Measurements from ENCODE around the gene CCR7. TPM values are rescaled to one million over a fixed set of nuclear protein-coding genes. Genes with fewer than 3 reads are reported as not detected.
A peak's percentile ranks its signal among the peaks of the same experiment; 100 is the strongest.

The CCR7 gene
- total RNA-seq, 1 donor from 2014 or later: not detected

DNA sequence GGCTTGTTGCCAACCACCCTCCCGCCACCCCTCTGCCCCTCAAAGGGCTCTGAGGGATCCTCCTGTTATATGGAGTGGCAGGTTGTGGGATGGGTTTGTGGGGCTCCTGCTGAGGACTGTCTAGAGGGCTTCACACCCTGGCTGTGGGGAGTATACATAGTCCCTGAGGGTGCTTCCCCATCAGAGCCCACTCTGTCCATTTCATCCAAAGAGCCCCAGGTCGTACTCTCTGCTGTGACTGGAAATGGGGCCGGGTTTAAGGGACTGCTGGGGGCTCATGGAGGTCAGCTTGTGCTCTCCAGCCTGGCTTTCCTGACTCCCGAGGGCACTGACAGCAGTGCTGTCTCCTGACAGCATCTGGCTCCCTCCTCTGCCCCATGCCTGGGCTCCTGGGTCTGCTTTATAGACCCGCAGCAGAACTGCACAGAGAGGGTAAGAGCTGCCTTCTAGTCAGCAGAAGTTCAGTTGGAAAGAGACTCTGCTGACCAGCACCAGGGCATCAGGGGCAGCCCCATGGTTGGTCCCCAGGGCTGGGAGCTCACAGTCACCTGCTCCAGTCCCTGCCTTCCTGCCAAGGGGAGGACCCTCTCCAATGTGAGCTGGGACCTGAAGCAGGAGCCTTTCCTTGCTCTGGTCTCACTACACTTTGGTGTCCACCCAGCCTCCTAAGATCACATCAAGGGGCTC lies 46.0 kb downstream of the CCR7 start:
- Mint-ChIP-seq H3K36me3 (ENCODE audit: low read depth, unreplicated experiment) (no peaks in the 10 kb centered on the region), H3K27ac (ENCODE audit: unreplicated experiment) (no peak overlapping the region), H3K9me3 (ENCODE audit: unreplicated experiment) (peaks cover 3% of the 10 kb centered on the region), H3K27me3 (ENCODE audit: low read depth, unreplicated experiment) (peaks cover 5% of the 10 kb centered on the region), H3K4me1 (ENCODE audit: low read depth, unreplicated experiment) (peaks cover 31% of the 10 kb centered on the region), H3K4me3 (ENCODE audit: unreplicated experiment) (no peak overlapping the region)
- TF ChIP-seq, protein P1, sequence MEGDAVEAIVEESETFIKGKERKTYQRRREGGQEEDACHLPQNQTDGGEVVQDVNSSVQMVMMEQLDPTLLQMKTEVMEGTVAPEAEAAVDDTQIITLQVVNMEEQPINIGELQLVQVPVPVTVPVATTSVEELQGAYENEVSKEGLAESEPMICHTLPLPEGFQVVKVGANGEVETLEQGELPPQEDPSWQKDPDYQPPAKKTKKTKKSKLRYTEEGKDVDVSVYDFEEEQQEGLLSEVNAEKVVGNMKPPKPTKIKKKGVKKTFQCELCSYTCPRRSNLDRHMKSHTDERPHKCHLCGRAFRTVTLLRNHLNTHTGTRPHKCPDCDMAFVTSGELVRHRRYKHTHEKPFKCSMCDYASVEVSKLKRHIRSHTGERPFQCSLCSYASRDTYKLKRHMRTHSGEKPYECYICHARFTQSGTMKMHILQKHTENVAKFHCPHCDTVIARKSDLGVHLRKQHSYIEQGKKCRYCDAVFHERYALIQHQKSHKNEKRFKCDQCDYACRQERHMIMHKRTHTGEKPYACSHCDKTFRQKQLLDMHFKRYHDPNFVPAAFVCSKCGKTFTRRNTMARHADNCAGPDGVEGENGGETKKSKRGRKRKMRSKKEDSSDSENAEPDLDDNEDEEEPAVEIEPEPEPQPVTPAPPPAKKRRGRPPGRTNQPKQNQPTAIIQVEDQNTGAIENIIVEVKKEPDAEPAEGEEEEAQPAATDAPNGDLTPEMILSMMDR (IDR thresholded peaks at IDR 0.05; ENCODE audit: insufficient read depth, low read depth, low read length): no peak
- no peak for TF ChIP-seq EZH2 (IDR thresholded peaks at IDR 0.05; ENCODE audit: insufficient read depth, low read length)
- Histone ChIP-seq H3K4me2 (ENCODE audit: low read length) (peak overlapping the region; percentile 35), H3K27me3 (ENCODE audit: insufficient read depth, low read length) (no peaks in the 10 kb centered on the region), H3K4me3 (ENCODE audit: insufficient read depth, low read depth, low read length) (no peak overlapping the region), H3K9me3 (ENCODE audit: insufficient read depth, low read depth, low read length) (no peaks in the 10 kb centered on the region), H3K4me1 (ENCODE audit: insufficient read depth, low read length) (peaks cover 37% of the 10 kb centered on the region), H3K79me2 (ENCODE audit: insufficient read depth, low read length) (no peaks in the 10 kb centered on the region), H4K20me1 (ENCODE audit: insufficient read depth, low read length) (no peaks in the 10 kb centered on the region), H3K9ac (ENCODE audit: low read length) (no peak overlapping the region), H2AFZ (ENCODE audit: low read depth, low read length) (no peak overlapping the region), H3K36me3 (ENCODE audit: insufficient read depth, low read length) (no peaks in the 10 kb centered on the region), H3K27ac (ENCODE audit: low read depth, low read length) (no peak overlapping the region)
- FAIRE-seq (no peak), DNase-seq (ENCODE audit: low read depth) (no peak)

- Histone ChIP-seq H3K4me3 (ENCODE audit: insufficient read depth, low read depth, low read length) (no peak overlapping the region), H3K9me3 (ENCODE audit: insufficient read depth, low read depth, low read length) (no peaks in the 10 kb centered on the region), H3K79me2 (ENCODE audit: insufficient read depth, low read length) (no peaks in the 10 kb centered on the region), H4K20me1 (ENCODE audit: insufficient read depth, low read length) (no peaks in the 10 kb centered on the region), H3K27ac (ENCODE audit: low read depth, low read length) (no peak overlapping the region), H2AFZ (ENCODE audit: low read depth, low read length) (no peak overlapping the region), H3K9ac (ENCODE audit: low read length) (no peak overlapping the region), H3K36me3 (ENCODE audit: insufficient read depth, low read length) (no peaks in the 10 kb centered on the region), H3K27me3 (ENCODE audit: insufficient read depth, low read length) (no peaks in the 10 kb centered on the region), H3K4me1 (ENCODE audit: insufficient read depth, low read length) (peaks cover 37% of the 10 kb centered on the region), H3K4me2 (ENCODE audit: low read length) (peak overlapping the region; percentile 35)
- FAIRE-seq: no peak
- TF ChIP-seq, protein P1 (IDR thresholded peaks at IDR 0.05; ENCODE audit: insufficient read depth, low read depth, low read length): no peak
- TF ChIP-seq EZH2 (IDR thresholded peaks at IDR 0.05; ENCODE audit: insufficient read depth, low read length): no peak
- Mint-ChIP-seq H3K27me3 (ENCODE audit: low read depth, unreplicated experiment) (peaks cover 12% of the 10 kb centered on the region), H3K4me3 (ENCODE audit: unreplicated experiment) (no peak overlapping the region), H3K27ac (ENCODE audit: unreplicated experiment) (no peak overlapping the region), H3K36me3 (ENCODE audit: low read depth, unreplicated experiment) (no peaks in the 10 kb centered on the region), H3K9me3 (ENCODE audit: unreplicated experiment) (peaks cover 4% of the 10 kb centered on the region), H3K4me1 (ENCODE audit: low read depth, unreplicated experiment) (peaks cover 34% of the 10 kb centered on the region)
- DNase-seq (ENCODE audit: low read depth): peak; percentile 49
Measured at GRCh38 chr17:40518401-40519088, 46.7 kb downstream of the CCR7 start.

- Mint-ChIP-seq H3K27me3 (ENCODE audit: low read depth, unreplicated experiment) (peaks cover 12% of the 10 kb centered on the region), H3K9me3 (ENCODE audit: unreplicated experiment) (peaks cover 2% of the 10 kb centered on the region), H3K4me1 (ENCODE audit: low read depth, unreplicated experiment) (peaks cover 37% of the 10 kb centered on the region)
Measured at GRCh38 chr17:40517981-40518380, 47.3 kb downstream of the CCR7 start.

More at GRCh38 chr17:40517981-40518380, 47.3 kb downstream of the CCR7 start:
- DNase-seq (ENCODE audit: low read depth) (no peak), FAIRE-seq (no peak)
- Histone ChIP-seq H4K20me1 (ENCODE audit: insufficient read depth, low read length) (no peaks in the 10 kb centered on the region), H3K4me2 (ENCODE audit: low read length) (no peak overlapping the region), H3K79me2 (ENCODE audit: insufficient read depth, low read length) (no peaks in the 10 kb centered on the region), H2AFZ (ENCODE audit: low read depth, low read length) (no peak overlapping the region), H3K36me3 (ENCODE audit: insufficient read depth, low read length) (no peaks in the 10 kb centered on the region), H3K4me1 (ENCODE audit: insufficient read depth, low read length) (peaks cover 39% of the 10 kb centered on the region), H3K4me3 (ENCODE audit: insufficient read depth, low read depth, low read length) (no peak overlapping the region), H3K9me3 (ENCODE audit: insufficient read depth, low read depth, low read length) (no peaks in the 10 kb centered on the region), H3K9ac (ENCODE audit: low read length) (no peak overlapping the region), H3K27ac (ENCODE audit: low read depth, low read length) (no peak overlapping the region), H3K27me3 (ENCODE audit: insufficient read depth, low read length) (no peaks in the 10 kb centered on the region)
- H3K36me3 Mint-ChIP-seq (ENCODE audit: low read depth, unreplicated experiment): no peaks in the 10 kb centered on the region
- TF ChIP-seq EZH2 (IDR thresholded peaks at IDR 0.05; ENCODE audit: insufficient read depth, low read length): no peak
- TF ChIP-seq, protein P1 (IDR thresholded peaks at IDR 0.05; ENCODE audit: insufficient read depth, low read depth, low read length): no peak
- H3K4me3 Mint-ChIP-seq (ENCODE audit: unreplicated experiment): no peak overlapping the region
- no peak overlapping the region for H3K27ac Mint-ChIP-seq (ENCODE audit: unreplicated experiment)

Data from astrocyte (in vitro differentiated cells and primary cell).